DND-41 (cell line): ENCODE measurements around the gene ZBTB11.

ENCODE experiments used
- EZH2 ChIP-seq: IDR thresholded peaks from 3 replicates; pipeline ENCODE4 v1.6.1; 2012; ENCODE audit warnings: borderline replicate concordance, low read depth, mild to moderate bottlenecking, moderate library complexity, low read length, inconsistent platforms; ENCODE audit not compliant: severe bottlenecking
- TF ChIP-seq, protein P1 (sequence below): IDR thresholded peaks from 2 replicates; pipeline ENCODE4 v1.5.1; 2012; ENCODE audit warnings: borderline replicate concordance, low read length, moderate library complexity, mild to moderate bottlenecking; ENCODE audit not compliant: poor library complexity, severe bottlenecking; ENCODE audit errors: extremely low read depth

GRCh38 chr3:101676216-101676764 lies 642 bp downstream of the ZBTB11 start:
- TF ChIP-seq, protein P1, sequence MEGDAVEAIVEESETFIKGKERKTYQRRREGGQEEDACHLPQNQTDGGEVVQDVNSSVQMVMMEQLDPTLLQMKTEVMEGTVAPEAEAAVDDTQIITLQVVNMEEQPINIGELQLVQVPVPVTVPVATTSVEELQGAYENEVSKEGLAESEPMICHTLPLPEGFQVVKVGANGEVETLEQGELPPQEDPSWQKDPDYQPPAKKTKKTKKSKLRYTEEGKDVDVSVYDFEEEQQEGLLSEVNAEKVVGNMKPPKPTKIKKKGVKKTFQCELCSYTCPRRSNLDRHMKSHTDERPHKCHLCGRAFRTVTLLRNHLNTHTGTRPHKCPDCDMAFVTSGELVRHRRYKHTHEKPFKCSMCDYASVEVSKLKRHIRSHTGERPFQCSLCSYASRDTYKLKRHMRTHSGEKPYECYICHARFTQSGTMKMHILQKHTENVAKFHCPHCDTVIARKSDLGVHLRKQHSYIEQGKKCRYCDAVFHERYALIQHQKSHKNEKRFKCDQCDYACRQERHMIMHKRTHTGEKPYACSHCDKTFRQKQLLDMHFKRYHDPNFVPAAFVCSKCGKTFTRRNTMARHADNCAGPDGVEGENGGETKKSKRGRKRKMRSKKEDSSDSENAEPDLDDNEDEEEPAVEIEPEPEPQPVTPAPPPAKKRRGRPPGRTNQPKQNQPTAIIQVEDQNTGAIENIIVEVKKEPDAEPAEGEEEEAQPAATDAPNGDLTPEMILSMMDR, result peak; percentile 26
- TF ChIP-seq EZH2, result no peak
